A673 (cell line): ENCODE results near the gene KCNQ2. TPM values are rescaled to one million over a fixed set of nuclear protein-coding genes. Genes with fewer than 3 reads are reported as not detected.

Source experiments
- BruUV-seq: library from RNA; stranded (reverse); fragments of 400-500 nt; replicated peaks from 2 replicates; lab custom pipeline; 2021; lab: Mats Ljungman, UMichigan
- CTCF ChIA-PET: fragments of 300-600 bp; sonication (Branson Sonifier 250); formaldehyde crosslinking; loops from one replicate; lab custom pipeline; 2022; ENCODE audit warnings: antibody characterized with exemption; lab: Charles Lee
- POLR2A ChIA-PET: fragments of 300-600 bp; sonication (Branson Sonifier 250); formaldehyde crosslinking; loops from one replicate; lab custom pipeline; 2022; ENCODE audit warnings: antibody characterized with exemption; ENCODE audit not compliant: low non-redundant PET; lab: Charles Lee
- DNase-seq: peaks from one replicate; pipeline ENCODE4 v3.0.0-alpha.2; 2015; ENCODE audit warnings: low spot score
- H3K27ac ChIP-seq: fragments of 200-600 bp; sonication (generic); 2 replicates; pipeline ENCODE4 v1.5.1; 2016; ENCODE audit warnings: mixed run types, low read depth, mild to moderate bottlenecking, mixed read lengths, antibody characterized with exemption, low read length; ENCODE audit not compliant: poor library complexity, severe bottlenecking
- H3K27me3 ChIP-seq: fragments of 200-600 bp; sonication (generic); replicated peaks from 2 replicates; pipeline ENCODE4 v1.6.1; 2017; ENCODE audit warnings: mixed run types, low read depth, mild to moderate bottlenecking, mixed read lengths, antibody characterized with exemption, low read length; ENCODE audit not compliant: insufficient read depth, poor library complexity
- H3K36me3 ChIP-seq: fragments of 200-600 bp; sonication (generic); 2 replicates; pipeline ENCODE4 v1.6.1; 2016; ENCODE audit warnings: mixed run types, mild to moderate bottlenecking, mixed read lengths, antibody characterized with exemption, low read length; ENCODE audit not compliant: insufficient read depth, poor library complexity, severe bottlenecking
- H3K4me1 ChIP-seq: fragments of 200-600 bp; sonication (generic); 2 replicates; pipeline ENCODE4 v1.6.1; 2017; ENCODE audit warnings: mixed run types, mild to moderate bottlenecking, mixed read lengths, antibody characterized with exemption, low read length; ENCODE audit not compliant: insufficient read depth, poor library complexity, severe bottlenecking
- H3K4me3 ChIP-seq: fragments of 200-600 bp; sonication (generic); 2 replicates; pipeline ENCODE4 v1.5.1; 2016; ENCODE audit warnings: low read depth, mixed run types, mild to moderate bottlenecking, mixed read lengths, low read length; ENCODE audit not compliant: poor library complexity, severe bottlenecking
- H3K9me3 ChIP-seq: fragments of 200-600 bp; sonication (generic); 2 replicates; pipeline ENCODE4 v1.6.1; 2016; ENCODE audit warnings: mixed run types, low read depth, mild to moderate bottlenecking, mixed read lengths, antibody characterized with exemption, low read length; ENCODE audit not compliant: poor library complexity, severe bottlenecking
- CTCF ChIP-seq: fragments of 300-800, 200-600 bp; sonication (generic); conservative IDR thresholded peaks from 2 replicates; pipeline ENCODE4 v1.5.1; 2017; ENCODE audit warnings: low read depth, mild to moderate bottlenecking, antibody characterized with exemption, low read length, moderate library complexity, mixed read lengths
- EZH2 ChIP-seq: fragments of 200-600 bp; sonication (generic); IDR thresholded peaks from 2 replicates; pipeline ENCODE4 v1.6.1; 2017; ENCODE audit warnings: borderline replicate concordance, low read depth, mild to moderate bottlenecking, mixed read lengths, antibody characterized with exemption, low read length; ENCODE audit not compliant: poor library complexity, severe bottlenecking
- intact Hi-C: fragments of 100-400 bp; cut with micrococcal nuclease; formaldehyde crosslinking; loops from one replicate; pipeline ENCODE4 v1.10.0; 2022; ENCODE audit not compliant: unreplicated experiment
- total RNA-seq: library from RNA; stranded (reverse); gene quantifications from 2 replicates; pipeline ENCODE4 v1.2.3, GENCODE V29; 2021

The KCNQ2 gene
- total RNA-seq, 1 experiment from 2014 or later, result 6.6 TPM

GRCh38 chr20:63377256-63377941 is 95.1 kb downstream of the KCNQ2 start:
- Histone ChIP-seq H3K4me3 (no peak overlapping the region), H3K4me1 (no peaks in the 10 kb centered on the region), H3K9me3 (no peaks in the 10 kb centered on the region), H3K36me3 (no peaks in the 10 kb centered on the region), H3K27ac (no peak overlapping the region), H3K27me3 (peaks cover 36% of the 10 kb centered on the region)
- CTCF ChIA-PET, result interaction anchor here (0.6 kb wide), 1 partner anchor 62 kb away, joined by 14 read pairs; no protein-coding TSS in a partner anchor
- TF ChIP-seq CTCF, result no peak
- no peak for TF ChIP-seq EZH2
- BruUV-seq, result no TSS peak
- POLR2A ChIA-PET, result no interaction called here
- intact Hi-C loops, result no loop called here
- DNase-seq, result no peak

GRCh38 chr20:63376283-63377250 is 95.9 kb downstream of the KCNQ2 start:
- peaks cover 41% of the 10 kb centered on the region for H3K27me3 ChIP-seq
- CTCF ChIA-PET, result interaction anchor here (0.6 kb wide), 1 partner anchor 61 kb away, joined by 14 read pairs; no protein-coding TSS in a partner anchor

More at GRCh38 chr20:63376283-63377250, 95.9 kb downstream of the KCNQ2 start:
- H3K27ac ChIP-seq, result no peak overlapping the region
- H3K36me3 ChIP-seq, result no peaks in the 10 kb centered on the region
- no peak overlapping the region for H3K4me3 ChIP-seq
- POLR2A ChIA-PET, result no interaction called here
- no TSS peak for BruUV-seq
- H3K4me1 ChIP-seq, result no peaks in the 10 kb centered on the region
- H3K9me3 ChIP-seq, result no peaks in the 10 kb centered on the region
- no peak for DNase-seq
- intact Hi-C loops, result no loop called here
- TF ChIP-seq CTCF (no peak), EZH2 (no peak)
